Measurements from ENCODE around the gene PDE1C. TPM values are rescaled to one million over a fixed set of nuclear protein-coding genes. Genes with fewer than 3 reads are reported as not detected.

The PDE1C gene
- total and polyA plus RNA-seq, 2 donors (not counting 1 experiment from before 2014, with no cell fraction given), result 0.52 TPM; not detected in 1

DNA sequence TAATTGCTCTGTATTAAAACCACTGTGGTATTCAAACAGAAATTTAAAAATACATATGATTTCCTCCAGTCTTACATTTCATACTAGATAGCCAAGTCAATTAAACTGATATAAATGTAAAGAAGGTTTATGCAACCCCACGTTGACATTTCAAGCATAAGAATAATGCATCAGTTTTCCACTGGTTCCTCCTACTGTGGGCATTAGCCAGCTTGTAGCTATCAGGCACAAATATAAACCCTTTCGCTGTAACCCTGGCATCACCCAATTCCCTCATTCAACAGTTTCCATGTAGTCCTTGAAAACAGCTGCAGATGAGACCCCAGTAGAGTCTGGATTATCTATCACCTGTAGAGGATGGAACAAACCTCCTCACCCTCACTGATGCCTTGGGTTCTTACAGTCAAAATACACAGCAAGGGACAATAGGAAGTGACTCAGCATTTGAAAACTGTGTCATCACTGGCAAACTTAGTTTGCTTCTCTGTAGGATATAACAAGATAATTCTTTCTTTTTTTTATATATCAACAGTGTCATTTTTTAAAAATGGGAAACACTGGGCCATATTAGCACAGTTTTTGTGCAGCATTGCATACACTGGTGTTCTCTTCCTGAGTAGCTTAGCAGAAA lies 113.0 kb downstream of the PDE1C start:
- H3K9me3 ChIP-seq (ENCODE audit: control extremely low read depth in 1 of 3, control insufficient read depth in 2 of 3, insufficient read depth in 1 of 3, low read length in 2 of 3), result peaks cover 0 to 3% (median 0%) of the 10 kb centered on the region in 3 donors
- no peak for DNase-seq
- H3K79me2 ChIP-seq (ENCODE audit: control insufficient read depth, insufficient read depth, low read length), result no peaks in the 10 kb centered on the region
- Mint-ChIP-seq H3K9me3 (ENCODE audit: insufficient read depth) (no peaks in the 10 kb centered on the region), H3K27ac (no peak overlapping the region), H3K27me3 (no peaks in the 10 kb centered on the region), H3K4me1 (no peaks in the 10 kb centered on the region), H3K4me3 (no peak overlapping the region)
- ChIA-PET POLR2A (no interaction called here), CTCF (no interaction called here)
- H3K4me1 ChIP-seq (ENCODE audit: control insufficient read depth in 2 of 2, insufficient read depth in 2 of 2, low read length in 2 of 2), result no peaks in the 10 kb centered on the region
- H3K9ac ChIP-seq (ENCODE audit: low read length), result no peak overlapping the region
- no peak overlapping the region for H3K4me3 ChIP-seq (ENCODE audit: control extremely low read depth in 1 of 5, extremely low read depth in 1 of 5, insufficient read depth in 1 of 5, low read depth in 2 of 5, low read length in 4 of 5)
- intact Hi-C loops (cut with micrococcal nuclease), result no loop called here
- no peak overlapping the region for H2AFZ ChIP-seq (ENCODE audit: insufficient read depth, low read depth, low read length, poor library complexity, severe bottlenecking)
- H4K20me1 ChIP-seq (ENCODE audit: control insufficient read depth, insufficient read depth, low read length, poor library complexity, severe bottlenecking), result no peaks in the 10 kb centered on the region
- no peaks in the 10 kb centered on the region for H3K36me3 ChIP-seq (replicated peaks in 1 of 2; ENCODE audit: control extremely low read depth in 1 of 2, control insufficient read depth in 1 of 2, extremely low read depth in 1 of 2, insufficient read depth in 2 of 2, low read length in 1 of 2)
- no peak overlapping the region for H3K27ac ChIP-seq (ENCODE audit: low read length in 2 of 2)
- no peaks in the 10 kb centered on the region for H3K27me3 ChIP-seq (replicated peaks in 1 of 4; ENCODE audit: control extremely low read depth in 1 of 4, control insufficient read depth in 3 of 4, insufficient read depth in 4 of 4, low read length in 3 of 4)
- TF ChIP-seq, protein P1, sequence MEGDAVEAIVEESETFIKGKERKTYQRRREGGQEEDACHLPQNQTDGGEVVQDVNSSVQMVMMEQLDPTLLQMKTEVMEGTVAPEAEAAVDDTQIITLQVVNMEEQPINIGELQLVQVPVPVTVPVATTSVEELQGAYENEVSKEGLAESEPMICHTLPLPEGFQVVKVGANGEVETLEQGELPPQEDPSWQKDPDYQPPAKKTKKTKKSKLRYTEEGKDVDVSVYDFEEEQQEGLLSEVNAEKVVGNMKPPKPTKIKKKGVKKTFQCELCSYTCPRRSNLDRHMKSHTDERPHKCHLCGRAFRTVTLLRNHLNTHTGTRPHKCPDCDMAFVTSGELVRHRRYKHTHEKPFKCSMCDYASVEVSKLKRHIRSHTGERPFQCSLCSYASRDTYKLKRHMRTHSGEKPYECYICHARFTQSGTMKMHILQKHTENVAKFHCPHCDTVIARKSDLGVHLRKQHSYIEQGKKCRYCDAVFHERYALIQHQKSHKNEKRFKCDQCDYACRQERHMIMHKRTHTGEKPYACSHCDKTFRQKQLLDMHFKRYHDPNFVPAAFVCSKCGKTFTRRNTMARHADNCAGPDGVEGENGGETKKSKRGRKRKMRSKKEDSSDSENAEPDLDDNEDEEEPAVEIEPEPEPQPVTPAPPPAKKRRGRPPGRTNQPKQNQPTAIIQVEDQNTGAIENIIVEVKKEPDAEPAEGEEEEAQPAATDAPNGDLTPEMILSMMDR (IDR thresholded peaks at IDR 0.05), result no peak
- WGBS (ENCODE audit: insufficient coverage), result no CpG with 5 or more reads among the region's 2 CpGs
- ATAC-seq (ENCODE audit: low read depth), result no peak
- H3K4me2 ChIP-seq (replicated peaks; ENCODE audit: low read depth, low read length, poor library complexity, severe bottlenecking), result no peak overlapping the region

GRCh38 chr7:31955641-31956040 lies 114.6 kb downstream of the PDE1C start:
- H3K4me1 Mint-ChIP-seq, result no peaks in the 10 kb centered on the region
- Histone ChIP-seq H3K4me3 (ENCODE audit: control extremely low read depth in 1 of 5, extremely low read depth in 1 of 5, insufficient read depth in 1 of 5, low read depth in 2 of 5, low read length in 4 of 5) (no peak overlapping the region), H3K79me2 (ENCODE audit: control insufficient read depth, insufficient read depth, low read length) (no peaks in the 10 kb centered on the region), H3K27me3 (replicated peaks in 1 of 4; ENCODE audit: control extremely low read depth in 1 of 4, control insufficient read depth in 3 of 4, insufficient read depth in 4 of 4, low read length in 3 of 4) (no peaks in the 10 kb centered on the region), H3K9me3 (ENCODE audit: control extremely low read depth in 1 of 3, control insufficient read depth in 2 of 3, insufficient read depth in 1 of 3, low read length in 2 of 3) (peaks cover 0 to 3% (median 0%) of the 10 kb centered on the region in 3 donors), H3K4me2 (replicated peaks; ENCODE audit: low read depth, low read length, poor library complexity, severe bottlenecking) (no peak overlapping the region), H4K20me1 (ENCODE audit: control insufficient read depth, insufficient read depth, low read length, poor library complexity, severe bottlenecking) (no peaks in the 10 kb centered on the region), H3K4me1 (ENCODE audit: control insufficient read depth in 2 of 2, insufficient read depth in 2 of 2, low read length in 2 of 2) (no peaks in the 10 kb centered on the region), H3K27ac (ENCODE audit: low read length in 2 of 2) (no peak overlapping the region), H2AFZ (ENCODE audit: insufficient read depth, low read depth, low read length, poor library complexity, severe bottlenecking) (no peak overlapping the region), H3K36me3 (replicated peaks in 1 of 2; ENCODE audit: control extremely low read depth in 1 of 2, control insufficient read depth in 1 of 2, extremely low read depth in 1 of 2, insufficient read depth in 2 of 2, low read length in 1 of 2) (no peaks in the 10 kb centered on the region), H3K9ac (ENCODE audit: low read length) (no peak overlapping the region)
- 94% methylated on average over 5 of the region's 6 CpGs for WGBS (ENCODE audit: insufficient coverage)
- no peaks in the 10 kb centered on the region for H3K9me3 Mint-ChIP-seq (ENCODE audit: insufficient read depth)
- TF ChIP-seq, protein P1 (IDR thresholded peaks at IDR 0.05), result no peak
- TF ChIP-seq EZH2 (IDR thresholded peaks at IDR 0.05; ENCODE audit: borderline replicate concordance, insufficient read depth, low read depth, low read length, poor library complexity, severe bottlenecking), result no peak
- no peaks in the 10 kb centered on the region for H3K27me3 Mint-ChIP-seq
- no peak overlapping the region for H3K4me3 Mint-ChIP-seq
- DNase-seq (no peak), ATAC-seq (ENCODE audit: low read depth) (no peak)
- H3K27ac Mint-ChIP-seq, result no peak overlapping the region
- CTCF ChIA-PET, result no interaction called here
- POLR2A ChIA-PET, result no interaction called here
- intact Hi-C loops (cut with micrococcal nuclease), result no loop called here
